SHP77 (cell line): Measurements from ENCODE around the gene PGAM2.

ENCODE experiments used
- DNase-seq, 2 experiments: peaks; one replicate each; lab custom pipeline; 2025; lab: John Stamatoyannopoulos, UW

PGAM2 gene

DNA sequence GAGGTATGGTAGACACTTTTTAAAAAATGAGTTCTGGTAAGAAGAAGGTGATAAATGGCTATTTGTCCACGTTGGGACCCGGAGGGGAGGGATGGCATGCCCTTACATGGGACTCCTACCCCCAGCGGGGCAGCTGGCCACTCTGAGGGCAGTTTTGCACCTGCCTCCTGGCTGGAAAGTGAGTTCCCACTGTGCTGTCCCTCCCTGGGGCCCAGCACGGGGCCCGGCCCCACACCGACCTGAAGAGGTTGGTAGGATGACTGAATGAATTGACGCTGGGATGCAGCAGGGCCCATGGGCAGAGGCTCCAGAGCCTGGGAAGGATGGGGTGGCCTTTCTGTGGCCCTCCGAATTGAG, 38.2 kb upstream of the PGAM2 start:
- DNase-seq: no peak

DNA sequence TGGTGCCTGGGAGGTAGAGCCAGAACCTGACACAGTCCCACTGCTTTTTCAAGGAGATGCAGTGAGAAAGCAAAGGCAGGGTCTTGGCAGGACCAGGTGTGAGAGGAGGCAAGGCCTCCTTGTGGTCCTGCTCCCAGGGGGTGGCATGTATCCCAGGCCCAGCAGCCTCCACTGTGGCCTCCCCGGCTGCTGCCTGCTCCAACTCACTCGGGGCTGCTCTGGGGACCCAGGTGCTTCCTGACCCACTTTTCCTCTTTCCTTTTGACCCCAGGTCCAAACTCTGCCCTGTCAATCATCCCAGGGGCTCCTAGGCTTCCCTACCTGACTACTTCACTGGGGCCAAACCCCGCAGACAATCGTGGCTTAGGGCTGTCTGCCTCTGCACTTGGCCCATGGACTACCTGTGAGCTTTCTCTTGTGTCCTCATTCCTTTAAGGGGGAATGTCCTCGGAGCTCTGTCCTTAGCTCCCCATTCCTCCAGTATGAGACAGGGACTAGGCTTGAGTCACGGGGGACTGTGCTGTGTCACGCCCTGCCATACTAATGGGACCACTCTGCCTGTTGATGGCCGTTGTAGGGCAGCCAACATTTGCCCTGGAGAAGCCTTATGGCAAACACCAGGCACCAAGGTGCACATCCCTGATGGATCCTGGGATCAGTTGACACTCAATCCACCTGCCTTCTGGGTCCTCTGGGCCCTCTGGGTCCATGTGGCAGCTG, 37.6 kb upstream of the PGAM2 start:
- no peak for DNase-seq

DNA sequence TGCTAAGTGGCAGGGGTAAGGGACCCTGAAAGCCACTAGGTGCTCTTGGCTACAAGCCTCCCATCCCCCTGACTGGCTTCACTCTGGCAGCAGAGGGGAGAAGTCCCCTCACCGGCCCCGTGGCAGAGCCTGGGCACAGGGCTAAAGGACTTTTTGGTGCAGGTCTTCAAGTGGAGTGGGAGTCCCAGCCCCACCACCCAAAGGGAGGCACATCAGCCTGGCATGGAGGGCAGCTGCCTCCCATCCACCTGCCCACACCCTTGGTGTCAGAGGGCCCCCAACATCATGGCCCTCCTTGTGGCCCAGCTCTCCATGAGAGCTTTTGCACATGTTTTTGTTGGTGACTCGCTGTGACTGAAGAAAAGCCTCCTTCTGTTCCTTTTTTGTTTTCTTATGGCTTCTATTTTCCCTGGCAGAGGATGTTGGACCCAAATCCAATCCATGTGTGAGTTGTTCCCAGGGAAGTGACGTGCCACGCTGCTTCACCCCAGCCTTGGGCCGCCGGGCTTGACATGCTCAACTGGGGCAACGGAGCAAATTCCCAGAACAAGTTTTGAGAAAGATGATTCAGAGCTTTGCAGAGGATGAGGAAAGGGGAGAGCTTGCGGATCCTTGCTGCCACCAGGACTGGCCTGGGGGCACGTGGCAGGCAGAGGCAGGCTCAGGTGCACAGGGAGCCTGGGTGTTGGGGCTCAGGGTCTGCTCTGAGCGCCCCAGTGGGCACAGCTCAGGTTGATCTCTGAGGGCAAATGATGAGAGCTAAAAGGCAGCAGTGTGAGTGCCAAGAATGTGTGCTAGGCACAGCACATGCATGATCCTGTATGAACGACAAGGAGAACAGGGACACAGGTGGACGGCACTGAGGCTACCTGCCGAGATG, 36.8 kb upstream of the PGAM2 start:
- no peak for DNase-seq

DNA sequence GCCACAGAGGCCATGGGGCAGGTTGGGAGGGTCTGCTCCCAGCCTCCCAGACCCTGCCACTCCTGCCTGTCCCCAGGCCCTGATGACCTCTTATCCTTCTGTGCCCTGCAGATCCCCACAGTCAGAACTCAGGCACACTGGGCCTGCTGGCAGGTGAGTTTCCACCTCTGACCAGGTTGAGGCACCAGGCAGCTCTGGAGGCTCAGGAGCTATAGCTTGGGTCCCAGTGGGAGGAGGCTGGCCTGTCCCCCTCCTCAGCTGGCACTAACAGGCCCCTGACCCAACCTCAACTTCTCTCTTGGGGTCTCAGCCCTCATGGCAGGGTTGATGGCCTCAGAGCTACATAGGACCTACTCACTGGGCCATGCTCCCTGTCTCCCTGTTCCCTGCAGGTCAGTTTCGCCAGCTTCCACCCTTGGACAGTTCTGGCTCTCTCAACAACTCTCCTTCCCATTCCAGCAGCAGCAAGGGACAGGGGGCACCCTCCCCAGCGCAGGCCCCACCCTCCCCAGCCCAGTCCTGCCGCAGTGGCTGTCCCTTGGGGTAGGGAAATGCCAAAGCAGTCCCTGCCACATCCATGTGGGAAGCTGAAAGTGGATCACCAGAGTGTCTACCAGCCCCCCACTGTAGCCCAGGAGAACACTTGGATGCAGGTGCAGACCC, 36.1 kb upstream of the PGAM2 start:
- no peak for DNase-seq

DNA sequence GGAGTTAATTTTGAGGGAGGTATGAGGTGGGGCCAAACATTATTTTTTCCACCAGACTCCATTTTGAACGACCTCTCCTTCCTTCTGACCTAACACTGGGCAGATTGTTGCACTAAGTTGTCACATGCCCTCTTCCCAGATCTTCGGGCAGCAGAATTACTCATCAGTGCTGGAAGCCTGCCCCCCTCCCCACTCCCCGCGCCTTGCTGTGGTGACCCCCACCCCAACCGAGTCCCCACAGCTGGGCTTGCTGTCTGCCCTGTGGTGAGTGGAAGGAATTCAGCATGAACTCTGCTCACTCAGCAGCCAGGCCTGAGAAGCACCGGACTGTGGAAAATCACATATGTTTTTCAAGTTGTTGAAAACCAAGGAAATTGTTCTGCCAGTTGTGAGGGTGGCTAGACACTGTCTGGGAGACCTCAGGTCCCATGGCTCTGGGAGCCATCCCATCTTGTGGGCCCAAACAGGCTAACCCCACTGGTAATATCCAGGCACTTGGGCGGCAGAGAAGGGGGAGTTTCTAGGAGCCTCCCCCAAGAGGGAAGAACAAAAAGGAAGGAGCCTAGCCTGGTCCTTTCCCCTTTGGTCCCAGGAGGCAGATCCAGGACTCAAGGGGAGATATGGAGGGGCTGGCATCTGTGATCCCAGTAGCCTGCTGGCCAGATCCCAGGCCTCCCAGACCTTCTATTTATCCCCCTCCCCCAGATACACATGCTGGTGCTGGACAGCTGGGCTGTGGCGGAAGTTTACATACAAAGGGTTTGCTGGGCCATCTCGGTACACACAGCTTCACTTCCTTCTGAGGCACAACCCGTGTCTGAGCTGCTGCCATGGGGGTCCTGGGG, 35.3 kb upstream of the PGAM2 start:
- no peak for DNase-seq

DNA sequence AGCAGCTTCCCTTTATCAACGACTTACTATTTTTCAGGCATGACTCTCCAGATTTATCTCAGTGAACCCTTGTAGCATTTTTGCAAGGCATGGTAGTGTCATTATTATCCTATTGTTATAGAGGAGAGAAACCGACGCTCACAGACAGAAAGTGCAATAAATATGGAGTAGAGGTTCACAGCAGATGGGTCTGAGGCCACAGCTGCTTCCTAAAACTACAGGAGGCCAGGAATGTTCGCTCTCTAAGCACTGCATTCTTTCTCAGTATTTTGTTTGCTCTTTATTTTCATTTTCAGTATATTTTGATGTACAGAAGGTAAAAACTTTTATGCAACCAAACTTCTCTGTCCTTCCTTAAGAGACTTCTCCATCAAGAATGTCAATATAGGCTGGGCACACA, 34.3 kb upstream of the PGAM2 start:
- DNase-seq: no peak

DNA sequence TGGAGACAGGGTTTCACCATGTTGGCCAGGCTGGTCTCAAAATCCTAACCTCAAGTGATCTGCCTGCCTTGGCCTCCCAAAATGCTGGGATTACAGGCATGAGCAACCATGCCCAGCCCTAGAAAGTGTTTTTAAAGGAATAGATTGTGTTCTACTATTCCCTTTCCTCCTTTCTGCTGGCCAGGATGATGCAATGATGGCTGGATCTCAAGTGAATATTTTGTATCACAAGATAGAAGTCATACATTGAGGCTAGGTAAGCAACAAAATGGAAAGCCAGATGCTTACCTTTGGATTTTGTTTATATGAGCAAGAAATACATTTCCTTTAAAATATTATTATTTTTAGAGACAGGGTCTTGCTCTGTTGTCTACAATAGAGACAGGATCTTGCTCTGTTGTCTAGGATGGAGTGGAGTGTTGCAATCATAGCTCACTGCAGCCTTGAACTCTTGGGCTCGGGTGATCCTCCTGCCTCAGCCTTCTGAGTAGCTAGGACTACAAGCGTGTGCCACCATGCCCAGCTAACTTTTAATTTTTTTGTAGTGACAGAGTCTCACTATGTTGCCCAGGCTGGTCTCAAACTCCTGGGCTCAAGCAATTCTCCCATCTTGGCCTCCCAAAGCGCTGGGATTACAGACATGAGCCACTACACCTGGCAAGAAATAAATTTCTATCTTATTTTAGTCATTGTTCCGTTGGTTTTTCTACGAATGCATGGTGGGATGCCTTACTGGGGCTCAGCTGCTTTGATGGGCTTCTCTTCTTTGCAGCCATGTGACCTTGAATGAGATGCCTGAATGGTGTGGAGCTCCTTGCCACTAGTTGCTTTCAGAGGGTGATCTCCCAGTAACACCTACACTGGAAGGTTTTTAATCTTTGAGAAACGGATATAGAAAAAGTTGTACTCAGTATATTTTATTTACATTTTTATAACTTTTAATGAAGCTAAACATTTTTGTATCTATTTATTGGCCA, 33.0 kb upstream of the PGAM2 start:
- no peak for DNase-seq

DNA sequence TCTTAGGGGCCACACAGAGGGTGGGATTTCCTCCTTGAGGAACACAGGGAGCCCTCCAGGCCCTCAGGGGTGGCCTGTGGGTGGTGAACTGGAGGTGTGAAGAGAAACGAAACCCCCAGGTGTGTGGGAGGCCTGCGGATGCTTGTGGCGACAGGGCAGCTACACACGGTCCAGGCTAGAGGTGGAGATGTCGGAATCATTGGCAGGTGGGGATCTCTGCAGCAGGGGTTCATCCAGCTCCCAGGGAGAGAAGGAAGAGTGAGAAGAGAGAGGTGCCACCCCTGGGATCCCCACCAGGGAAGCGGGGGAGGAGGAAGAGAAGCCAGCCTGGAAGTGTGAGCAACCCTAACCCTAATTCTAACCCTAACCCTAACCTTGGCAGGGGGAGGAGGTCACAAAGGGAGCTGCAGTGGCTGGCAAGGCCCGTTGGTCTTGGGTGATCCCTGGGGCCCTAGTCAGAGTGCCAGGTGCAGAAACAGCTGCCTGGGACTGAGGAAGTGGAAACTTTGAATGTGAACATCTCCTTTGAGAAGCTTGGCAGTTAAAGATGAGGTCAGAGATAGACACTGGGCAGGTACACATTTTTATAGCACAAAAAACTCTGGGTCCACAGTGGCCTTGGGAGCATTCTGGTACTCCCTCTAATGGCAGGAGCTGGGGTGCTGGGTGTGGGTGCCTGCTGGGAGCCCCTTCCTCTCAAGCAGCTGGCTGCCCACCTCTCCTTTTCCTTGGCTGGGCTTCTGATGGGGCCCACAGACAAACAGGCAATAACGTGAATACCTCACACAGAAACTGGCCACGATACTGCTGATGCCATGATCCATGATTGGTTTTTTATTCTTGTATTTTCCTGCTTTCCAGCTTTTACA, 31.9 kb upstream of the PGAM2 start:
- DNase-seq: no peak

DNA sequence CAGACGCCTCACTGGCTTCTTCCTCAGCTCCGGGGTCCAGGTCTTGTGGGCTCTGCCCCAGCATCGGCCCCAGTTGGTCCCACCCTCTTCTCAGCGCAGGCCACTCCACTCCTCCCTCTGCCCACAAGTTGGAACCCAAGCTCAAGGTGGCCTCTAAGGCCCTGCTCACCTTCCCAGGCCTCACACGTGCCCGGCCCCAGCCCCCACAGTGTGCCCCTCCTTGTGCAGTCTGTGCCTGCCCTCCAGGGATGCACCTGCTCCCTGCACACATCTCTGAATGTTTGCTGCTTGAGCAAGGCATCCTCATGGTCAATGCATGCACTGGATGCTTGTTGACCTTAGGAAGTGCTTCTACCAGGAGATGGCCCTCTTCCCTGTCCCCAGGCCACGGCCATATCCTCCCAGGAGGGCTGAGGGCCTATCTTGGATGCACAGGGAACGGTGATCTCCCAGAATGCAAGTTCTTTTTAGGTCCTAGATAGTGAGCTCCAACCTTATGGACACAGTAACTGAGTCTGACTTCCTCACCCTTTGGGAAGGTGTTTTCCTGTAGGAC, 31.0 kb upstream of the PGAM2 start:
- DNase-seq: no peak

DNA sequence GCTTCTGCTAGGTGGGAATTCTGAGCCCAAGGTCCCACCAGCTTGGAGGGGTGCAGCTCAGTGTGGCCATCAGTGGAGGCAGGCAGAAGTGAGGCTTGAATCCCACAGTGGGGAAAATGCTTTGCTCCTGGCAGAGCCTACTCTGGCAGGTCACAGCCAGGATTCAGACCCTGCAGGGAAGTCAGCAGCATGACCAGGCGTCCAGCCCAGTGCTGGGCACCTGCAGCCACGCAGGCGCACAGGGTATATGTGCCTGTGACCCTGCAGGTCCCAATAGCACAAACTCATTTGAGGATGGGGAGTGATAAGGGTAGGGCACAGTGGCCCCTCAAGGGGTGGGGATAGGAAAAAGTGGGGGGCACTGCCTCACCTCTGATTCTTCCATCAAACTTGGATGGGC, 30.4 kb upstream of the PGAM2 start:
- no peak for DNase-seq

DNA sequence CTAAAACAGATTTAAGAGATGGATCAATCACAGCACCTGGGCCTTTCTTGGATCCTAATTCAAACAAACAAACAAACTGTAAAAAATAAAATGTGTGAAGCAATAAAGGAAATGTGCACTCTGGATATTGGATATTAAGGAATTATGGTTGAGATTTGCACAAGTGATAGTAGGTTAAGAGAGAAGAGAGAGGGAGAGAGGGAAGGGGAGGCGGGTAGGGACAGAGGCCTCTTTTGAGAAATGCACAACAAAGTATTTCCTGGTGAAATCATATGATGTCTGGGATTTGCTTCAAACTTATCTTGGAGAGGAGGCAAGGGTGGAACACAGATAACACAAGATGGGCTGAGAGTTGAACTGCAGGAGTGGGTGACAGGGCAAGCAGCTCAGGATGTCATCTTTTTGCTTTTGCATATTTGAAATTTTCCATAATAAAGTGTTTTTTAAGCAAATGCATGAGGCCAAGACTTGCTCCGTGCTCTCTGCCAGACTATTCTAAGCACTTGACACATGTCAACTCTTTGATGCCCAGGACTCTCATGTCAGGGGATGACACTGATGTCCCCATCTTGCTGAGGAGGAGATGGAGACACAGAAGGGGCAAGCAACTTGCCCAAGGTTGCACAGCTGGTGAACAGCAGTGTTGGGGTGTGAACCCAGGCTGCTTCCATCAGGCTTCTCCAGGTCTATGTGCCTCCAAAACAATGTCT, 29.7 kb upstream of the PGAM2 start:
- DNase-seq: no peak

DNA sequence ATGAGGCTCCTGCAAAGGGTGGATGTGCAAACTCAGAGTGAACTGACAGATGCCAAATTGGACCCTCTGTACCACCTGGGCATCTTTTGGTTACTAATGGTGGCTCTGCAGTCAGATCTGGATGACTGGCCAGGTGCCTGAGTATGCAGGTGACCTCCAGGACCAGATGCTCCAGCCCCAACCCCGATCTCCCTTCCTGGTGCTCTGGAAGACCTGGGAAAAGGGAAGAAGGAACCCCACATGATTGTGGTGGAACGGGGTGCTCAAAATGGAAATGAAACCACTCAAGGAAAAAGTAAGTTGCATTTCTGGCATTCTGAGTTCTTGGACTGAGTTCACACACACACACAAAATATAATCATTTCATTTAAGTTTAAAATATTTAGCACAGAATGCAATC, 29.0 kb upstream of the PGAM2 start:
- DNase-seq: no peak

DNA sequence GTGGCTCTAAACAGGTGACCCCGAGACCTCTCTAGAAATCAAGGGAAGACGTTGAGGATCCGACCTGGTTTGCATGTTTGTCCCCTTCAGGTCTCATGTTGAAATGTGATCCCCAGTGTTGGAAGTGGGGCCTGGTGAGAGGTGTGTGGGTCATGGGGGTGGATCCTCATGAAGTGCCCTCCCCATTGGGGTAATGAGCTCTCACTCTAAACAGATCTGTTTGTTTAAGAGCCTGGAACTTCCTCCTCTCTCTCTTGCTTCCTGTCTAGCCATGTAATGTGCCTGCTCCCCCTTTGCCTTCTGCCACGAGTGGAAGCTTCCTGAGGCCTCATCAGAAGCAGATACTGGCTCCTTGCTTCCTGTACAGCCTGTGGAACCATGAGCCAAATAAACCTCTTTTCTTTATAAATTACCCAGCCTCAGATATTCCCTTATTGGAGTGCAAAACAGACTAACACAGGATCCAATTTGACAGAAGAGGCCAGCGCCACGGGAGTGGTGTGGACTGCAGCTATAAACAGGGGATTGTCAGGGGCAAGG, 27.8 kb upstream of the PGAM2 start:
- DNase-seq: no peak

DNA sequence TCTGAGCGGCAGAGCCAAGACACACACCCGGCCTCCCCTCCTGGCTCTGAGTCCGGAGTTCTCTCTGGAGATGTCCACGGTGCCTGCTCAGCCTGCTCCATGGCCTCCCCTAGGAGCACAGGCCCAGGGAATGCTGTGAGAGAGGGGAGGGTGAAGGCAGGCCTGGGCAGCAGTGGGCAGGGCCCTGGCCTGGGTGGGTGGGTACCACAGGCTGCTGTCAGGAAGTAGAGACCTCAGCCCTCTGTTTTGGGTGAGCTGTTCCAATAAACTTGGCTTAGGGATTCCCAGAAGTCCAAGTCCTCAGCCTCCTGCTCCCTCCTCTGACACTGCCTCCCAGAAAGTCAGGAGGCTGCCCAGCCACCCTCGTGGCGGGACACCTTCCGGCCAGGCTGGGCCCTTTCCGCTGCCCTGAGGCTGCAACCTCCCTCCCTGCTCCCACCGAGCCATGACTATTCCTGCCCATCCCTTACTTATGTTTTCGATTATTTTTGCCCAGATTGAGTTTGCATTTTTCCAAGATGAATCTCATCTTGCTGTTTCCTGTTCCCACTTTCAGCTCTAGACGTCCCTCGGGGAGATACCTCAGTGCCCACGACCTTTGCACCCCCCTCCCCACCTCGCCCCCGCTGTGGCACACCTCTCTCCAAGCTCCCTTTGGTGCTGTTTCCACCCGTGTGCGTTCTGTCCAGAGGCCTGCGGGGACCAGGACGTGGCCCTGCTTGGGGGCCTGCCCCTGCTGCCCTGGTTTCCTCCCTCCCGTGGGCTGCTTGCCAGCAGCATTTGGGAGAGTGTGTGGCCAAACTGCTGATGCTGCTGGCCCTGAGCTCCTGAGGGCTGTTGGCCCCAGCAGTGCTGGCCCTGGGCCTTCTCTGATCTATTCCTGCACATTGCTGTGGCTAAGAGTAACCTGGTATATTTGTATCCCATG, 22.8 kb upstream of the PGAM2 start:
- no peak for DNase-seq

DNA sequence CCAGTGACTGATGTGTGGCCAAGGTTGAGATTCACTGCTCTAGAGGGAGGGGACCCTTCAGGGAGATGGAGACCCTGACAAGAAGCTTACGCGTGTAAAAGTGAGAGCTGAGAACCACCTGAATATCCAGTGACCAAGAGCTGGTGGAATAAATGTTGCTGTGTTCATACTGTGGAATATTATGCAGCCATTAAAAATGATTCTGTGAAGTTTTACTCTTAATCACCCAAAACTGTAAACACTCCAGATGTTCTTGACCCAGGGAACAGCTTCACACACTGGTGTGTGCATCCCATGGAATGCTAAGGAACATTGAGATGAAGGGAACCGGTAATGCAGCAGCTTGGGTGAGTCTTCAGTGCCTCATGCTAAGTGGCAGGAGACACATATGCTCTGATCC, 21.3 kb upstream of the PGAM2 start:
- DNase-seq: no peak

DNA sequence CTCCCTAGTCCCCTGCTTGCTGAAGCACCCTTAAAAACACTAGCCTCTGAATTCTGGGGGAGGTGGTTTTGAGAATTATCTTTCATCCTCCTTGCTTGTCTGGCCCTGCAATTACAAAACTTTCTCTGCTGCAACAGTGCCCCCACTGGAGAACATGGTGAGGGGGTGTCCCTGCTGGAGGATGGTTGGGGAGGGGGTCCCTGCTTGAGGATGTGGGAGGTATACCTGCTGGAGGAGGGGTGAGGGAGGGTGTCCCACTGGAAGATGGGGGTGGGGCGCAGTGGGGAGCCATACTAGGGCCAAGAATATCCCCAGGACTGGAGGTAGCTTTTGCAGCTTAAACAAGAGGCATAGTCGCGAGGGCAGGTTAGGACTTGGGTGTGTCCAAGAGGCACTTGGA, 20.2 kb upstream of the PGAM2 start:
- no peak for DNase-seq

DNA sequence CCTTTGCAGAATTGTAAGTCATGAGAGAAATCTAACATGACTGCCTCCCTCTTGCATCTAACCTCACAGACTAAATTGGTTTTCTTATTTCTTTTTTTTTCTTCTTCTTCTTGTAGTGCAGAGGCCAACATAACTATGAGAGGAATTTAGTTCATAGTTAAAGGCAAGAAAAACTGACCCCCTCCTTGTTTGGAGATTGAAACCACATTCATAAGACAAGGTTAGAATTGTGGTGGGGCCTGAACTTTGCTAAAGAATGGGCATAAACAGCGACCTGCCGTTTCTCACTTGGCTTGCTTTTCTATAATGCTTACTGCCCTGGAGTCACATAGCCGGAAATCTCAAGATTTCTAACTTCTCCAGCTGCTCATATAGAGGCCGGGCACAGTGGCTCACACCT, 19.3 kb upstream of the PGAM2 start:
- DNase-seq: no peak

DNA sequence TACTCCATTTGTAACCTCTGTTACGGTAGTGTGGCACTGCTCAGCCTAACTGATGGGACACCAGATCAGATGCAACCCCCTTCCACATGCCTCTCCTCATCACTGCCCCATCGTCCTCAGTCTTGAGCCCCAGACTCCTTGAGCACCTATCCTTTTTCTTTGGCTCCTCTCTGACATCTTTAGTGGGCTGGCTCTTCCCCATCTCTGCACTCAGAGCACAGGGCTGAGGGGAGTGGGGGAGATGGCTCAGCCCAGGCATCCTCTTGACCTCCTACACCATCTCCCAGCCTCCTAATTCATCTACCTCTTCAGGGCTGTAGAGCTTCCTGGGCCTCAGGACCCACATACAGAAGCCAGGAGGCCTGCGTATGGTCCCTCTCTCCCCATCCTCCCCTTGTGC, 18.4 kb upstream of the PGAM2 start:
- no peak for DNase-seq
